Neural progenitor cell (in vitro differentiated cells): ENCODE measurements around the gene SARM1. TPM values are rescaled to one million over a fixed set of nuclear protein-coding genes. Genes with fewer than 3 reads are reported as not detected.

ENCODE experiments used
- DNase-seq: peaks from one replicate; pipeline ENCODE4 v3.0.0-alpha.2; 2016; ENCODE audit warnings: low spot score
- H2AFZ ChIP-seq: fragments of 200-600 bp; sonication (generic); replicated peaks from 2 replicates; pipeline ENCODE4 v1.6.1; 2016; ENCODE audit warnings: antibody characterized with exemption
- H3F3A ChIP-seq: fragments of 200-600 bp; sonication (generic); 2 replicates; pipeline ENCODE4 v1.6.1; 2016; ENCODE audit warnings: antibody characterized with exemption, low read depth
- H3K27ac ChIP-seq: fragments of 200-600 bp; sonication (generic); 2 replicates; pipeline ENCODE4 v1.5.1; 2016; ENCODE audit warnings: mild to moderate bottlenecking
- H3K27me3 ChIP-seq: fragments of 200-600 bp; sonication (generic); 2 replicates; pipeline ENCODE4 v1.6.1; 2016; ENCODE audit warnings: mild to moderate bottlenecking, moderate library complexity
- H3K36me3 ChIP-seq: fragments of 200-600 bp; sonication (generic); 2 replicates; pipeline ENCODE4 v1.5.1; 2016
- H3K4me1 ChIP-seq: fragments of 200-600 bp; sonication (generic); 2 replicates; pipeline ENCODE4 v1.6.1; 2016; ENCODE audit warnings: mixed run types
- H3K4me2 ChIP-seq: fragments of 200-600 bp; sonication (generic); 2 replicates; pipeline ENCODE4 v1.6.1; 2016
- H3K4me3 ChIP-seq: fragments of 200-600 bp; sonication (generic); 2 replicates; pipeline ENCODE4 v1.5.1; 2016
- H3K79me2 ChIP-seq: fragments of 200-600 bp; sonication (generic); 2 replicates; pipeline ENCODE4 v1.6.1; 2016; ENCODE audit warnings: low read depth
- H3K9ac ChIP-seq: fragments of 200-600 bp; sonication (generic); 2 replicates; pipeline ENCODE4 v1.6.1; 2016
- H3K9me3 ChIP-seq: fragments of 200-600 bp; sonication (generic); 2 replicates; pipeline ENCODE4 v1.5.1; 2016; ENCODE audit warnings: low read depth
- H4K20me1 ChIP-seq: fragments of 200-600 bp; sonication (generic); 2 replicates; pipeline ENCODE4 v1.6.1; 2016; ENCODE audit warnings: low read depth
- H3K27ac Mint-ChIP-seq: 3 replicates; pipeline ENCODE4 v1.8.0; 2021; ENCODE audit warnings: mixed read lengths
- H3K27me3 Mint-ChIP-seq: 2 replicates; pipeline ENCODE4 v1.8.0; 2022; ENCODE audit warnings: low read depth, mild to moderate bottlenecking, inconsistent platforms, moderate library complexity, mixed read lengths; ENCODE audit not compliant: insufficient read depth
- H3K36me3 Mint-ChIP-seq: 3 replicates; pipeline ENCODE4 v1.8.0; 2021; ENCODE audit warnings: mixed read lengths
- H3K4me1 Mint-ChIP-seq: 3 replicates; pipeline ENCODE4 v1.8.0; 2021; ENCODE audit warnings: mixed read lengths
- H3K4me3 Mint-ChIP-seq: 3 replicates; pipeline ENCODE4 v1.8.0; 2021; ENCODE audit warnings: mild to moderate bottlenecking, moderate library complexity, mixed read lengths
- H3K9me3 Mint-ChIP-seq: 3 replicates; pipeline ENCODE4 v1.8.0; 2020; ENCODE audit warnings: mixed read lengths
- CTCF ChIP-seq: fragments of 200-600 bp; sonication (generic); IDR thresholded peaks from 2 replicates; pipeline ENCODE4 v1.5.1; 2017; ENCODE audit warnings: antibody characterized with exemption, mild to moderate bottlenecking
- EZH2 ChIP-seq: fragments of 200-600 bp; sonication (generic); IDR thresholded peaks from 2 replicates; pipeline ENCODE4 v1.6.1; 2017; ENCODE audit warnings: antibody characterized with exemption, mild to moderate bottlenecking, moderate library complexity
- EZH2phosphoT487 ChIP-seq: fragments of 200-600 bp; sonication (generic); IDR thresholded peaks from 2 replicates; pipeline ENCODE4 v1.6.1; 2017; ENCODE audit warnings: antibody characterized with exemption
- total RNA-seq: library from RNA; depleted of rRNA; stranded (reverse); fragments of >200 nt; gene quantifications from 2 replicates; pipeline ENCODE4 v1.2.3, GENCODE V29; 2015; ENCODE audit warnings: low replicate concordance

The SARM1 gene
- total RNA-seq, 1 donor from 2014 or later = 3.1 TPM

GRCh38 chr17:28386391-28386790 is 14.9 kb downstream of the SARM1 start:
- H3K9ac ChIP-seq = no peak overlapping the region
- peaks cover 6% of the 10 kb centered on the region for H3F3A ChIP-seq
- H3K4me1 ChIP-seq = no peaks in the 10 kb centered on the region
- H3K27ac ChIP-seq = no peak overlapping the region
- H3K4me1 Mint-ChIP-seq = no peaks in the 10 kb centered on the region
- H3K4me3 ChIP-seq = no peak overlapping the region
- no peaks in the 10 kb centered on the region for H3K9me3 Mint-ChIP-seq
- peaks cover 6% of the 10 kb centered on the region for H3K27me3 Mint-ChIP-seq
- H4K20me1 ChIP-seq = peaks cover 44% of the 10 kb centered on the region
- H3K27me3 ChIP-seq = peaks cover 60% of the 10 kb centered on the region
- H3K36me3 Mint-ChIP-seq = peaks cover 26% of the 10 kb centered on the region
- H3K4me3 Mint-ChIP-seq = no peak overlapping the region
- no peak for TF ChIP-seq EZH2
- no peak for TF ChIP-seq EZH2phosphoT487
- no peak for TF ChIP-seq CTCF
- H3K9me3 ChIP-seq = no peaks in the 10 kb centered on the region
- H3K79me2 ChIP-seq = no peaks in the 10 kb centered on the region
- no peak for DNase-seq
- H2AFZ ChIP-seq = no peak overlapping the region
- H3K4me2 ChIP-seq = no peak overlapping the region
- no peak overlapping the region for H3K27ac Mint-ChIP-seq
- no peaks in the 10 kb centered on the region for H3K36me3 ChIP-seq

- Histone ChIP-seq H3K27ac (no peak overlapping the region), H3K27me3 (peaks cover 43% of the 10 kb centered on the region), H4K20me1 (peaks cover 28% of the 10 kb centered on the region), H3K9ac (no peak overlapping the region), H3F3A (no peaks in the 10 kb centered on the region), H3K4me2 (no peak overlapping the region), H2AFZ (no peak overlapping the region), H3K9me3 (no peaks in the 10 kb centered on the region), H3K4me3 (no peak overlapping the region), H3K36me3 (no peaks in the 10 kb centered on the region), H3K4me1 (no peaks in the 10 kb centered on the region), H3K79me2 (no peaks in the 10 kb centered on the region)
- no peaks in the 10 kb centered on the region for H3K4me1 Mint-ChIP-seq
- H3K27ac Mint-ChIP-seq = no peak overlapping the region
- TF ChIP-seq EZH2 (no peak), CTCF (no peak), EZH2phosphoT487 (no peak)
- H3K36me3 Mint-ChIP-seq = peaks cover 24% of the 10 kb centered on the region
- peaks cover 6% of the 10 kb centered on the region for H3K27me3 Mint-ChIP-seq
- H3K4me3 Mint-ChIP-seq = no peak overlapping the region
- no peak for DNase-seq
- H3K9me3 Mint-ChIP-seq = no peaks in the 10 kb centered on the region
Measured at GRCh38 chr17:28388106-28388505, 16.6 kb downstream of the SARM1 start.

GRCh38 chr17:28390141-28390540 is 18.6 kb downstream of the SARM1 start:
- Mint-ChIP-seq H3K27me3 (peaks cover 2% of the 10 kb centered on the region), H3K9me3 (no peaks in the 10 kb centered on the region)
- no peak overlapping the region for H3K27ac ChIP-seq

More at GRCh38 chr17:28390141-28390540, 18.6 kb downstream of the SARM1 start:
- H3K9me3 ChIP-seq = no peaks in the 10 kb centered on the region
- H3K36me3 ChIP-seq = no peaks in the 10 kb centered on the region
- Mint-ChIP-seq H3K27ac (no peak overlapping the region), H3K4me1 (no peaks in the 10 kb centered on the region), H3K36me3 (peaks cover 23% of the 10 kb centered on the region), H3K4me3 (no peak overlapping the region)
- H3K4me1 ChIP-seq = no peaks in the 10 kb centered on the region
- no peaks in the 10 kb centered on the region for H3K79me2 ChIP-seq
- peaks cover 8% of the 10 kb centered on the region for H4K20me1 ChIP-seq
- H3K4me3 ChIP-seq = no peak overlapping the region
- peaks cover 23% of the 10 kb centered on the region for H3K27me3 ChIP-seq
- no peak overlapping the region for H3K4me2 ChIP-seq
- no peak overlapping the region for H3K9ac ChIP-seq
- TF ChIP-seq CTCF (no peak), EZH2 (no peak), EZH2phosphoT487 (no peak)
- H3F3A ChIP-seq = no peaks in the 10 kb centered on the region
- H2AFZ ChIP-seq = no peak overlapping the region
- DNase-seq = no peak
